IgD-negative memory B cell (primary cell): ENCODE results near the gene FGG. TPM values are rescaled to one million over a fixed set of nuclear protein-coding genes. Genes with fewer than 3 reads are reported as not detected.

ENCODE experiments used
- H3K27ac Mint-ChIP-seq, 3 donors: one replicate each; pipeline ENCODE4 v1.8.0; 2020 to 2022; ENCODE audit warnings: mild to moderate bottlenecking in 3 of 3, mixed read lengths in 3 of 3, moderate library complexity in 1 of 3
- H3K27me3 Mint-ChIP-seq: one replicate; pipeline ENCODE4 v1.8.0; 2021; ENCODE audit warnings: mixed read lengths
- H3K36me3 Mint-ChIP-seq: one replicate; pipeline ENCODE4 v1.8.0; 2020; ENCODE audit warnings: mild to moderate bottlenecking, mixed read lengths
- H3K4me1 Mint-ChIP-seq, 3 donors: one replicate each; pipeline ENCODE4 v1.8.0; 2020 to 2022; ENCODE audit warnings: mixed read lengths in 3 of 3, mild to moderate bottlenecking in 1 of 3
- H3K4me3 Mint-ChIP-seq, 4 donors: one replicate each; pipeline ENCODE4 v1.8.0; 2020 to 2022; ENCODE audit warnings: mild to moderate bottlenecking in 4 of 4, mixed read lengths in 4 of 4, moderate library complexity in 3 of 4
- H3K9me3 Mint-ChIP-seq, 3 donors: one replicate each; pipeline ENCODE4 v1.8.0; 2020 to 2021; ENCODE audit warnings: mixed read lengths in 3 of 3, mild to moderate bottlenecking in 1 of 3
- polyA plus RNA-seq: library from polyadenylated mRNA; unstranded; fragments of 300-500 nt; fragmentation: Illumina TruSeq; gene quantifications from one replicate; pipeline ENCODE4 v1.2.3, GENCODE V29; 2021

The FGG gene
- polyA plus RNA-seq, 1 donor from 2014 or later: not detected

DNA sequence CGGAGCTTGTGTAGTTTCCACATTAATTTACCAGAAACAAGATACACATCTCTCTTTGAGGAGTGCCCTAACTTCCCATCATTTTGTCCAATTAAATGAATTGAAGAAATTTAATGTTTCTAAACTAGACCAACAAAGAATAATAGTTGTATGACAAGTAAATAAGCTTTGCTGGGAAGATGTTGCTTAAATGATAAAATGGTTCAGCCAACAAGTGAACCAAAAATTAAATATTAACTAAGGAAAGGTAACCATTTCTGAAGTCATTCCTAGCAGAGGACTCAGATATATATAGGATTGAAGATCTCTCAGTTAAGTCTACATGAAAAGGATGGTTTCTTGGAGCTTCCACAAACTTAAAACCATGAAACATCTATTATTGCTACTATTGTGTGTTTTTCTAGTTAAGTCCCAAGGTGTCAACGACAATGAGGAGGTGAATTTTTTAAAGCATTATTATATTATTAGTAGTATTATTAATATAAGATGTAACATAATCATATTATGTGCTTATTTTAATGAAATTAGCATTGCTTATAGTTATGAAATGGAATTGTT is 49.7 kb downstream of the FGG start, which contains the start of gene FGB:
TSS of gene FGB (plus strand) at position 315 of the 558 bp plus-strand sequence. CDS start at position 323, 8 bp downstream.
- Mint-ChIP-seq H3K9me3 (no peaks in the 10 kb centered on the region), H3K27ac (no peak within 1 kb of the TSS), H3K27me3 (no peaks in the 10 kb centered on the region), H3K4me1 (peaks cover 0 to 3% (median 0%) of the 10 kb centered on the region in 3 donors), H3K36me3 (no peaks in the 10 kb centered on the region), H3K4me3 (no peak within 1 kb of the TSS)

DNA sequence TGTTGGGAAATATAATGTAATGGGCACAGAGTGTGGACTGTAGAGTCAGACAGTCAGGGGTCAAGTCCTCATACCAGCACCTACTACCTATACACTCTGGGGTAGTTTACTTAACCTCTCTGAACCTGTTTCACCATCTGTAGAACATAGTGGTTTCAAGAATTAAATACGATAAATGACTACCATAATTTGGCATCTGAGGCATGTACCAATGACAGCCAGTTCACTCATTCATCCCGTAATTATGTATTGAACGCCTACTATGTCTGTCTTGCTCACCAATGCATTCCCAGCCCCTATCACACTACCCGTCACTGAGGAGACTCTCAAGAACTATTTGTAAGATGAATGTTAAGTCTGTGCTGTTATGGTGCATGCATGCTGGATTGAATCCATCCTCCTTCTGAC is 51.6 kb downstream of the FGG start:
- Mint-ChIP-seq H3K27ac (no peak overlapping the region), H3K4me3 (no peak overlapping the region), H3K36me3 (no peaks in the 10 kb centered on the region), H3K9me3 (no peaks in the 10 kb centered on the region), H3K4me1 (peaks cover 0 to 3% (median 0%) of the 10 kb centered on the region in 3 donors), H3K27me3 (no peaks in the 10 kb centered on the region)

DNA sequence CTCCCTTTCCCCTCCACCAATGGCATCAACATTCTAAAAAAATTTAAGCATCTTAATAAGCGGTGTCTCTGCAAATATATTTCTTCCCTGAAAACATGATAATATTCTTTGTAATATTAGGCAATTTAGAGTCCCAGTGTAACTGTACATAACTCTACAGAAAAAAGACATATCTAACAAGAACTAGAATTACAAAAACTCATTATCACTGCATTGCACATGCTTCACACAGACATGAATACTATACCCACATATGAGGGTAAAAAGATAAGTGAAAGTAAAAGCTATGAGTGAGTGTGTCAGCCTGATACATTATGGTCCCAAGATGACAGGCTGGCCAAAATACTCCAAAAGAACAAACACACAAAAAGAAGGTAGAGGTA is 52.0 kb downstream of the FGG start:
- Mint-ChIP-seq H3K4me1 (peaks cover 0 to 3% (median 0%) of the 10 kb centered on the region in 3 donors), H3K27ac (no peak overlapping the region), H3K27me3 (no peaks in the 10 kb centered on the region), H3K9me3 (no peaks in the 10 kb centered on the region), H3K4me3 (no peak overlapping the region), H3K36me3 (no peaks in the 10 kb centered on the region)

DNA sequence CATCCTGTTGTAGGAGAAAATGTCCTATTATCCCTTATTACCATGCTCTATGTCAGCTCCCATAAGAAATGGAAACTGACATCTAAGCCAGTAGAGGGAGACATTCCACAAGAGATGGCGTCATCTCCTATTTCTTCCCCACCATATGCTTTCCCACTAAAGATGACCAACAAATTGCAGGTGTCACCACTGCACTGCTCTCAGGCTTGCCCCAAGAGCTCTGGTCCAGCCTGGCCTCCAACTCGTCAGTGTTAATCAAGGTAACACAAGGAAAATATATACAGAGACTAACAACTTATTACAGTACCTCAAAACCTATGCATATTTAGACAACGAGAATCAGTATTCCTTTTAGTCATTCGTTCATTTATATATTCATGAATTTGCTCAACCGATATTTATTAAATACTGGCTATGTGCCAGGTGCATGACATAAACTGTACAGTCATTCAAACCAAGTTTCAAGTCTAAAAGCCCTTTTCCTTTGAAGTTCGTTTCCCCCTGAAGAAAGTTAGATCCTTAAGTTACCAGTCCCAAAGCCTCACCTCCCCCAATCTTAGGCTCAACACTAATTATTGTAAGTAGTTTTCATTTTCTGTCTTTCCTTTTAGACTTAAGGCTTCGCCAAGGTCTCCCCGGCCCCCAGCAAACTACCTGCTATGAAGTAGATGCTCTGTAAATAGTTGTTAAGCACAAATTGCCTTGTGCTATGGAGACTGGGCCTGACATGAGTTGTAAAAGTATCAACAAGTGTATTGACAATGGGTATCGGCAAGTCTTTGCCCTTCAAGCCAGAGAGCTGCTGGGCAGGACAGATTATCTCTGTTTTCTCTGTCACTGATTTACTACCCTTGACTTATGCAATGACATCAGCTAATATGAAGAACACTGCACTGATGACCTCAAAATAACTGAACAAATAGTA is 52.7 kb downstream of the FGG start:
- Mint-ChIP-seq H3K36me3 (no peaks in the 10 kb centered on the region), H3K27ac (no peak overlapping the region), H3K27me3 (no peaks in the 10 kb centered on the region), H3K4me3 (no peak overlapping the region), H3K9me3 (no peaks in the 10 kb centered on the region), H3K4me1 (peaks cover 0 to 3% (median 0%) of the 10 kb centered on the region in 3 donors)

DNA sequence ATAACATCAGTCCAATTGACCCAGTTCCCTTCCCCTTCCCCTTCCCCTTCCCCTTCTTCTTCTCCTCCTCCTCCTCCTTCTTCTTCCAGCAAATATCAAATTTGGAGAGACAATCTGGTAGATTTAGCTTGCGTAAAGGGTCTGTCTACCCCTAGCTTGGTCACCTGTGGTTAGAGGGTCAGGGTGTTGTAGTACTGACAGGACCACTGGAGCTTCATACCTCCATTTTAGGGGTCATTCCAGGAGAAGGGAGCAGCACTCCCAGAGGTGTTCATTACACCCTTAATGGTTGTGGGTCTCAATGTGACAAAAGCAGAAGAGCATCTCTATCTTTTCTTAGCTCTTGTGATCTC is 53.3 kb downstream of the FGG start:
- no peaks in the 10 kb centered on the region for H3K27me3 Mint-ChIP-seq
- no peaks in the 10 kb centered on the region for H3K9me3 Mint-ChIP-seq

More for the DNA sequence above, 53.3 kb downstream of the FGG start:
- Mint-ChIP-seq H3K4me3 (no peak overlapping the region), H3K27ac (no peak overlapping the region), H3K4me1 (peaks cover 0 to 3% (median 0%) of the 10 kb centered on the region in 3 donors), H3K36me3 (no peaks in the 10 kb centered on the region)

Other genes starting within 250 kb of the FGG start
- 0.01 TPM for gene DCHS2, start 120.9 kb downstream of the FGG start, polyA plus RNA-seq
- 64.2 TPM for gene PLRG1, start 62.3 kb downstream of the FGG start, polyA plus RNA-seq
- gene FGB, start 49.6 kb downstream of the FGG start, polyA plus RNA-seq: not detected
- not detected for gene FGA, start 21.9 kb downstream of the FGG start, polyA plus RNA-seq
- gene LRAT, start 131.3 kb upstream of the FGG start, polyA plus RNA-seq: not detected
- gene RBM46, start 168.6 kb upstream of the FGG start, polyA plus RNA-seq: not detected